IMR-90 (cell line): ENCODE results near the gene HSBP1L1. TPM values are rescaled to one million over a fixed set of nuclear protein-coding genes. Genes with fewer than 3 reads are reported as not detected.

ENCODE experiments used
- ATAC-seq: fragments of 200-7000 bp; cut with Tn5 transposase; 2 replicates; pipeline ENCODE4 v1.9.1; 2020; ENCODE audit warnings: low read depth, mild to moderate bottlenecking, moderate library complexity
- BruUV-seq: library from RNA; stranded (reverse); fragments of 400-500 nt; replicated peaks from 2 replicates; lab custom pipeline; 2021; lab: Mats Ljungman, UMichigan
- CTCF ChIA-PET: fragments of 300-600 bp; formaldehyde crosslinking; extraction: SDS; loops from one replicate; lab custom pipeline; 2021; ENCODE audit warnings: antibody characterized with exemption; lab: Yijun Ruan, JAX
- POLR2A ChIA-PET: fragments of 300-600 bp; sonication (Branson Sonifier 250); formaldehyde crosslinking; loops from one replicate; lab custom pipeline; 2022; ENCODE audit warnings: antibody characterized with exemption; ENCODE audit not compliant: unreplicated experiment; lab: Charles Lee
- DNase-seq: peaks from one replicate; pipeline ENCODE4 v3.0.0; 2013
- H2AFZ ChIP-seq: replicated peaks from 2 replicates; pipeline ENCODE3; 2013; ENCODE audit warnings: low read length, mild to moderate bottlenecking; ENCODE audit not compliant: poor library complexity
- H2AK5ac ChIP-seq: 2 replicates; pipeline ENCODE4 v1.6.1; 2013; ENCODE audit warnings: low read depth, low read length, inconsistent platforms
- H2AK9ac ChIP-seq: replicated peaks from 2 replicates; pipeline ENCODE3; 2013; ENCODE audit warnings: mild to moderate bottlenecking, low read depth, low read length, moderate library complexity; ENCODE audit not compliant: poor library complexity
- H2BK120ac ChIP-seq: 2 replicates; pipeline ENCODE4 v1.6.1; 2013; ENCODE audit warnings: low read depth, low read length, inconsistent platforms
- H2BK15ac ChIP-seq: 3 replicates; pipeline ENCODE4 v1.6.1; 2013; ENCODE audit warnings: low read depth, low read length, inconsistent platforms
- H2BK20ac ChIP-seq: 2 replicates; pipeline ENCODE4 v1.6.1; 2013; ENCODE audit warnings: low read depth, mild to moderate bottlenecking, inconsistent platforms, low read length, moderate library complexity
- H2BK5ac ChIP-seq: 2 replicates; pipeline ENCODE4 v1.6.1; 2013; ENCODE audit warnings: mild to moderate bottlenecking, low read depth, low read length, inconsistent platforms; ENCODE audit not compliant: poor library complexity, severe bottlenecking
- H3K14ac ChIP-seq: replicated peaks from 2 replicates; pipeline ENCODE4 v1.6.1; 2013; ENCODE audit warnings: low read depth, low read length, inconsistent platforms
- H3K18ac ChIP-seq: 2 replicates; pipeline ENCODE4 v1.6.1; 2013; ENCODE audit warnings: low read depth, low read length, control low read depth
- H3K23ac ChIP-seq: 2 replicates; pipeline ENCODE4 v1.6.1; 2013; ENCODE audit warnings: low read depth, low read length, inconsistent platforms
- H3K27ac ChIP-seq: 2 replicates; pipeline ENCODE4 v1.5.1; 2013; ENCODE audit warnings: mild to moderate bottlenecking, control low read depth, low read length; ENCODE audit not compliant: insufficient read depth
- H3K27me3 ChIP-seq: 2 replicates; pipeline ENCODE4 v1.6.1; 2013; ENCODE audit warnings: low read length; ENCODE audit not compliant: control insufficient read depth, insufficient read depth
- H3K36me3 ChIP-seq: 2 replicates; pipeline ENCODE4 v1.6.1; 2013; ENCODE audit warnings: low read length, mixed read lengths; ENCODE audit not compliant: control insufficient read depth, insufficient read depth
- H3K4ac ChIP-seq: 2 replicates; pipeline ENCODE4 v1.6.1; 2013; ENCODE audit warnings: low read depth, low read length, inconsistent platforms
- H3K4me1 ChIP-seq: 2 replicates; pipeline ENCODE4 v1.6.1; 2013; ENCODE audit warnings: low read length, mixed read lengths; ENCODE audit not compliant: control insufficient read depth, insufficient read depth
- H3K4me2 ChIP-seq: 2 replicates; pipeline ENCODE4 v1.6.1; 2013; ENCODE audit warnings: low read depth, mild to moderate bottlenecking, control low read depth, low read length, moderate library complexity
- H3K4me3 ChIP-seq: 2 replicates; pipeline ENCODE4 v1.5.1; 2013; ENCODE audit warnings: low read depth, mild to moderate bottlenecking, control low read depth, low read length, moderate library complexity; ENCODE audit not compliant: insufficient read depth
- H3K56ac ChIP-seq: 2 replicates; pipeline ENCODE4 v1.6.1; 2013; ENCODE audit warnings: low read length, inconsistent platforms; ENCODE audit not compliant: insufficient read depth; ENCODE audit errors: extremely low read depth
- H3K79me1 ChIP-seq, 2 experiments: 2 replicates each; pipeline ENCODE4 v1.6.1; 2013; ENCODE audit warnings: low read length in 2 of 2, inconsistent platforms in 1 of 2, low read depth in 1 of 2
- H3K9ac ChIP-seq: 2 replicates; pipeline ENCODE4 v1.6.1; 2013; ENCODE audit warnings: low read depth, low read length, control low read depth
- H3K9me1 ChIP-seq: 2 replicates; pipeline ENCODE4 v1.6.1; 2013; ENCODE audit warnings: low read length, inconsistent platforms; ENCODE audit not compliant: insufficient read depth
- H3K9me3 ChIP-seq: 2 replicates; pipeline ENCODE4 v1.6.1; 2013; ENCODE audit warnings: low read length; ENCODE audit not compliant: control insufficient read depth, insufficient read depth
- H4K20me1 ChIP-seq: 2 replicates; pipeline ENCODE4 v1.6.1; 2013; ENCODE audit warnings: low read length, inconsistent platforms; ENCODE audit not compliant: insufficient read depth
- H4K5ac ChIP-seq: 2 replicates; pipeline ENCODE4 v1.6.1; 2013; ENCODE audit warnings: mild to moderate bottlenecking, low read depth, low read length, control low read depth
- H4K8ac ChIP-seq, 2 experiments: 2 replicates each; pipeline ENCODE4 v1.6.1; 2013; ENCODE audit warnings: low read depth in 2 of 2, low read length in 2 of 2, control low read depth in 1 of 2, inconsistent platforms in 1 of 2
- H4K91ac ChIP-seq: 2 replicates; pipeline ENCODE4 v1.6.1; 2013; ENCODE audit warnings: low read depth, low read length, inconsistent platforms; ENCODE audit not compliant: insufficient read depth
- BHLHE40 ChIP-seq: fragments of 150-350 bp; IDR thresholded peaks from 2 replicates; pipeline ENCODE4 v1.6.1; 2016; ENCODE audit warnings: mild to moderate bottlenecking, low read depth, low read length
- CEBPB ChIP-seq: IDR thresholded peaks from 2 replicates; pipeline ENCODE4 v1.6.1; 2012; ENCODE audit warnings: low read depth, low read length, improper control_type of control experiment
- CHD1 ChIP-seq: IDR thresholded peaks from 2 replicates; pipeline ENCODE4 v1.6.1; 2012; ENCODE audit warnings: low read depth, low read length, improper control_type of control experiment
- ELK1 ChIP-seq: fragments of 150-350 bp; IDR thresholded peaks from 2 replicates; pipeline ENCODE4 v1.6.1; 2016; ENCODE audit warnings: low read depth, mild to moderate bottlenecking, low read length, moderate library complexity, borderline replicate concordance
- FOS ChIP-seq: fragments of 150-350 bp; IDR thresholded peaks from 2 replicates; pipeline ENCODE4 v1.6.1; 2016; ENCODE audit warnings: low read depth, low read length
- MAFK ChIP-seq: IDR thresholded peaks from 2 replicates; pipeline ENCODE4 v1.6.1; 2012; ENCODE audit warnings: low read depth, low read length, improper control_type of control experiment
- MAZ ChIP-seq: IDR thresholded peaks from 2 replicates; pipeline ENCODE4 v1.6.1; 2012; ENCODE audit warnings: low read depth, mild to moderate bottlenecking, low read length, improper control_type of control experiment, moderate library complexity, borderline replicate concordance
- MXI1 ChIP-seq: IDR thresholded peaks from 2 replicates; pipeline ENCODE4 v1.6.1; 2012; ENCODE audit warnings: low read depth, mild to moderate bottlenecking, low read length, moderate library complexity, borderline replicate concordance
- NFE2L2 ChIP-seq: fragments of 150-350 bp; IDR thresholded peaks from 2 replicates; pipeline ENCODE4 v1.6.1; 2016; ENCODE audit warnings: low read depth, mild to moderate bottlenecking, low read length
- POLR2A ChIP-seq: IDR thresholded peaks from 2 replicates; pipeline ENCODE4 v1.6.1; 2012; ENCODE audit warnings: mild to moderate bottlenecking, low read depth, low read length
- RAD21 ChIP-seq: IDR thresholded peaks from 2 replicates; pipeline ENCODE4 v1.6.1; 2012; ENCODE audit warnings: low read length, improper control_type of control experiment
- RCOR1 ChIP-seq: IDR thresholded peaks from 2 replicates; pipeline ENCODE4 v1.6.1; 2012; ENCODE audit warnings: mild to moderate bottlenecking, low read length, improper control_type of control experiment; ENCODE audit not compliant: insufficient replicate concordance
- RFX5 ChIP-seq: IDR thresholded peaks from 2 replicates; pipeline ENCODE4 v1.8.0; 2012; ENCODE audit warnings: low read depth, mild to moderate bottlenecking, low read length, moderate library complexity
- SMC3 ChIP-seq: fragments of 150-350 bp; IDR thresholded peaks from 2 replicates; pipeline ENCODE4 v1.6.1; 2016; ENCODE audit warnings: low read depth, mild to moderate bottlenecking, antibody characterized with exemption, low read length, moderate library complexity
- WGBS, 2 experiments: methylation state at CpG; one replicate each; pipeline versions ENCODE4 v1.1.5 to v1.1.7; 2013; ENCODE audit warnings: missing lambda C conversion rate in 2 of 2; ENCODE audit not compliant: insufficient read length in 1 of 2; ENCODE audit errors: extremely low coverage in 2 of 2; 5-methylcytosine and 5-hydroxymethylcytosine counted together
- dilution Hi-C: fragments of 300-500 bp; cut with HindIII; formaldehyde crosslinking; loops from one replicate; pipeline ENCODE4 v1.14.3; 2018; ENCODE audit warnings: low sequenced_read_pairs; ENCODE audit not compliant: unreplicated experiment
- in situ Hi-C: fragments of 300-500 bp; cut with MboI; formaldehyde crosslinking; loops from 3 replicates; pipeline ENCODE4 v1.14.3; 2019; ENCODE audit warnings: low sequenced_read_pairs, inconsistent platforms, mixed read lengths
- intact Hi-C: fragments of 100-400 bp; cut with micrococcal nuclease; formaldehyde crosslinking; loops from 2 replicates; pipeline ENCODE4 v1.10.0; 2022
- polyA plus RNA-seq, 3 experiments: library from polyadenylated mRNA; depleted of rRNA; stranded (reverse); fragments of >200 nt; gene quantifications; 2 replicates each; pipeline ENCODE4 v1.2.3, GENCODE V29; 2012; ENCODE audit warnings: low replicate concordance in 1 of 3
- total RNA-seq: library from RNA; depleted of rRNA; stranded (reverse); fragments of >200 nt; gene quantifications from 2 replicates; pipeline ENCODE4 v1.2.3, GENCODE V29; 2012
- TF ChIP-seq, protein P1 (sequence below): conservative IDR thresholded peaks from 2 replicates; pipeline ENCODE4 v1.5.1; 2012; ENCODE audit warnings: mild to moderate bottlenecking, low read depth, low read length, improper control_type of control experiment
- TF ChIP-seq, protein P2 (sequence below): fragments of 150-350 bp; IDR thresholded peaks from 2 replicates; pipeline ENCODE4 v1.6.1; 2017; ENCODE audit warnings: mild to moderate bottlenecking, antibody characterized with exemption, low read length, low read depth

Gene HSBP1L1
- total and polyA plus RNA-seq, 2 of the 4 experiments (the other 2 are of a cell fraction): 8.6 to 18.0 TPM

- ATAC-seq (no peak), DNase-seq (no peak)
- no peak for TF ChIP-seq CEBPB
- TF ChIP-seq MXI1: no peak
- no peak for TF ChIP-seq MAFK
- TF ChIP-seq, protein P1, sequence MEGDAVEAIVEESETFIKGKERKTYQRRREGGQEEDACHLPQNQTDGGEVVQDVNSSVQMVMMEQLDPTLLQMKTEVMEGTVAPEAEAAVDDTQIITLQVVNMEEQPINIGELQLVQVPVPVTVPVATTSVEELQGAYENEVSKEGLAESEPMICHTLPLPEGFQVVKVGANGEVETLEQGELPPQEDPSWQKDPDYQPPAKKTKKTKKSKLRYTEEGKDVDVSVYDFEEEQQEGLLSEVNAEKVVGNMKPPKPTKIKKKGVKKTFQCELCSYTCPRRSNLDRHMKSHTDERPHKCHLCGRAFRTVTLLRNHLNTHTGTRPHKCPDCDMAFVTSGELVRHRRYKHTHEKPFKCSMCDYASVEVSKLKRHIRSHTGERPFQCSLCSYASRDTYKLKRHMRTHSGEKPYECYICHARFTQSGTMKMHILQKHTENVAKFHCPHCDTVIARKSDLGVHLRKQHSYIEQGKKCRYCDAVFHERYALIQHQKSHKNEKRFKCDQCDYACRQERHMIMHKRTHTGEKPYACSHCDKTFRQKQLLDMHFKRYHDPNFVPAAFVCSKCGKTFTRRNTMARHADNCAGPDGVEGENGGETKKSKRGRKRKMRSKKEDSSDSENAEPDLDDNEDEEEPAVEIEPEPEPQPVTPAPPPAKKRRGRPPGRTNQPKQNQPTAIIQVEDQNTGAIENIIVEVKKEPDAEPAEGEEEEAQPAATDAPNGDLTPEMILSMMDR: no peak
- no peak for TF ChIP-seq ELK1
- no peak for TF ChIP-seq NFE2L2
- TF ChIP-seq POLR2A: no peak
- TF ChIP-seq, protein P2, sequence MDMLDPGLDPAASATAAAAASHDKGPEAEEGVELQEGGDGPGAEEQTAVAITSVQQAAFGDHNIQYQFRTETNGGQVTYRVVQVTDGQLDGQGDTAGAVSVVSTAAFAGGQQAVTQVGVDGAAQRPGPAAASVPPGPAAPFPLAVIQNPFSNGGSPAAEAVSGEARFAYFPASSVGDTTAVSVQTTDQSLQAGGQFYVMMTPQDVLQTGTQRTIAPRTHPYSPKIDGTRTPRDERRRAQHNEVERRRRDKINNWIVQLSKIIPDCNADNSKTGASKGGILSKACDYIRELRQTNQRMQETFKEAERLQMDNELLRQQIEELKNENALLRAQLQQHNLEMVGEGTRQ: no peak
- no peak for TF ChIP-seq FOS
- no peak for TF ChIP-seq RFX5
- TF ChIP-seq MAZ: no peak
- TF ChIP-seq RAD21: no peak
- no peak for TF ChIP-seq RCOR1
- TF ChIP-seq BHLHE40: no peak
- no peak for TF ChIP-seq SMC3
- no peak for TF ChIP-seq CHD1
- Histone ChIP-seq H2BK5ac (no peak overlapping the region), H4K8ac (no peak overlapping the region), H4K5ac (no peak overlapping the region), H2AFZ (no peak overlapping the region), H3K27me3 (no peaks in the 10 kb centered on the region), H3K4me3 (no peak overlapping the region), H2AK9ac (no peak overlapping the region), H3K14ac (no peak overlapping the region), H3K4me1 (no peaks in the 10 kb centered on the region), H3K9me1 (peaks cover 6% of the 10 kb centered on the region), H3K4me2 (no peak overlapping the region), H3K9ac (no peak overlapping the region), H2BK15ac (no peak overlapping the region), H2BK20ac (no peak overlapping the region), H4K91ac (no peak overlapping the region), H3K23ac (no peak overlapping the region), H3K27ac (no peak overlapping the region), H3K18ac (no peak overlapping the region), H2BK120ac (no peak overlapping the region), H3K56ac (no peak overlapping the region), H3K9me3 (peaks cover 13% of the 10 kb centered on the region), H3K36me3 (peaks cover 33% of the 10 kb centered on the region), H3K79me1 (peaks cover 27 to 58% of the 10 kb centered on the region in 2 experiments), H2AK5ac (no peak overlapping the region), H4K20me1 (peaks cover 39% of the 10 kb centered on the region), H3K4ac (no peak overlapping the region)
- in situ Hi-C loops: no loop called here
- intact Hi-C loops: no loop called here
- 100% methylated on average over 1 of the region's 5 CpGs; no CpG with 5 or more reads in 1 of the 2 experiments for WGBS, 2 experiments
- dilution Hi-C loops: no loop called here
- BruUV-seq: no TSS peak
- ChIA-PET CTCF (no interaction called here), POLR2A (no interaction called here)
These were observed 29.4 kb upstream of the HSBP1L1 start for GRCh38 chr18:79935098-79935480.
